Activated T-cell treated with anti-CD3 and anti-CD28 coated beads, Interleukin-2, amount 50 U/mL, for 4 hours (primary cell): ENCODE results near the gene PTTG1. TPM values are rescaled to one million over a fixed set of nuclear protein-coding genes. Genes with fewer than 3 reads are reported as not detected.

ENCODE experiments used
- total RNA-seq, 3 donors: library from RNA; stranded (reverse); gene quantifications; one replicate each; pipeline ENCODE4 v1.2.1, GENCODE V29; 2021

Gene PTTG1
- total RNA-seq, 3 donors from 2014 or later, result 22.5 to 27.1 (median 25.8) TPM

Other genes with a start within 250 kb of the PTTG1 start
- not detected for gene FABP6, start 192.3 kb upstream of the PTTG1 start, total RNA-seq
- under 1 TPM; 0.10 to 0.30 (median 0.13) TPM for gene CCNJL, start 109.3 kb upstream of the PTTG1 start, total RNA-seq
- gene C1QTNF2, start 51.2 kb upstream of the PTTG1 start, total RNA-seq, result not detected
- gene FAM200C, start 21.8 kb upstream of the PTTG1 start, total RNA-seq, result under 1 TPM; 0.38 to 0.43 (median 0.42) TPM
- 10 to 100 TPM; 33.2 to 48.3 (median 44.9) TPM for gene SLU7, start 2.8 kb upstream of the PTTG1 start, total RNA-seq